ENCODE data around the gene BEX5.
"Not testable (repeated sequence)": the region's sequence is repeated elsewhere in the genome, so short reads cannot be mapped to it uniquely, and the experiment has no call there.

The BEX5 gene

GRCh38 chrX:102155806-102156179 lies at the start of gene BEX5:
BEX5 (minus strand) TSS chrX:102155977; CDS start chrX:102154265, 1,712 bp downstream.
- no peaks in the 10 kb centered on the region for H3K4me1 ChIP-seq (ENCODE audit: control insufficient read depth, insufficient read depth, low read length)
- peak within 1 kb of the TSS; percentile 75 for H3K4me3 ChIP-seq (ENCODE audit: low read depth, low read length)
- H3K36me3 ChIP-seq (ENCODE audit: control insufficient read depth, insufficient read depth, low read length) = no peaks in the 10 kb centered on the region
- peaks cover 12% of the 10 kb centered on the region for H3K27me3 ChIP-seq (ENCODE audit: control insufficient read depth, insufficient read depth, low read length)
- H3K9me3 ChIP-seq (ENCODE audit: control insufficient read depth, insufficient read depth, low read length) = peaks cover 25% of the 10 kb centered on the region
- H3K9ac ChIP-seq (ENCODE audit: low read depth, low read length) = no peak within 1 kb of the TSS
- no peak within 1 kb of the TSS for H3K27ac ChIP-seq (ENCODE audit: low read depth, low read length)

- H3K4me1 ChIP-seq (ENCODE audit: control insufficient read depth, insufficient read depth, low read length) = no peaks in the 10 kb centered on the region
- H3K9ac ChIP-seq (ENCODE audit: low read depth, low read length) = no peak overlapping the region
- H3K9me3 ChIP-seq (ENCODE audit: control insufficient read depth, insufficient read depth, low read length) = peaks cover 50% of the 10 kb centered on the region
- no peak overlapping the region for H3K27ac ChIP-seq (ENCODE audit: low read depth, low read length)
- no peak overlapping the region for H3K4me3 ChIP-seq (ENCODE audit: low read depth, low read length)
- no peaks in the 10 kb centered on the region for H3K27me3 ChIP-seq (ENCODE audit: control insufficient read depth, insufficient read depth, low read length)
- no peaks in the 10 kb centered on the region for H3K36me3 ChIP-seq (ENCODE audit: control insufficient read depth, insufficient read depth, low read length)
Observed at GRCh38 chrX:102185967-102186720, 30.4 kb upstream of the BEX5 start.

- Histone ChIP-seq H3K4me1 (ENCODE audit: control insufficient read depth, insufficient read depth, low read length) (no peaks in the 10 kb centered on the region), H3K9ac (ENCODE audit: low read depth, low read length) (no peak overlapping the region), H3K4me3 (ENCODE audit: low read depth, low read length) (peak overlapping the region; percentile 75), H3K27me3 (ENCODE audit: control insufficient read depth, insufficient read depth, low read length) (peaks cover 12% of the 10 kb centered on the region), H3K9me3 (ENCODE audit: control insufficient read depth, insufficient read depth, low read length) (peaks cover 24% of the 10 kb centered on the region), H3K36me3 (ENCODE audit: control insufficient read depth, insufficient read depth, low read length) (no peaks in the 10 kb centered on the region), H3K27ac (ENCODE audit: low read depth, low read length) (no peak overlapping the region)
Observed at GRCh38 chrX:102154900-102155805, 624 bp downstream of the BEX5 start.

- Histone ChIP-seq H3K9ac (ENCODE audit: low read depth, low read length) (no peak overlapping the region), H3K9me3 (ENCODE audit: control insufficient read depth, insufficient read depth, low read length) (peaks cover 19% of the 10 kb centered on the region), H3K4me1 (ENCODE audit: control insufficient read depth, insufficient read depth, low read length) (no peaks in the 10 kb centered on the region), H3K36me3 (ENCODE audit: control insufficient read depth, insufficient read depth, low read length) (no peaks in the 10 kb centered on the region), H3K27ac (ENCODE audit: low read depth, low read length) (no peak overlapping the region), H3K27me3 (ENCODE audit: control insufficient read depth, insufficient read depth, low read length) (peaks cover 12% of the 10 kb centered on the region), H3K4me3 (ENCODE audit: low read depth, low read length) (peak overlapping the region; percentile 75)
Observed at GRCh38 chrX:102154218-102154860, 1.4 kb downstream of the BEX5 start.

- not testable (repeated sequence) for H3K4me3 ChIP-seq (ENCODE audit: low read depth, low read length); H3K27ac ChIP-seq (ENCODE audit: low read depth, low read length); H3K4me1 ChIP-seq (ENCODE audit: control insufficient read depth, insufficient read depth, low read length); H3K9ac ChIP-seq (ENCODE audit: low read depth, low read length); H3K36me3 ChIP-seq (ENCODE audit: control insufficient read depth, insufficient read depth, low read length)
- H3K9me3 ChIP-seq (ENCODE audit: control insufficient read depth, insufficient read depth, low read length) = peaks cover 17% of the 10 kb centered on the region
- peaks cover 14% of the 10 kb centered on the region for H3K27me3 ChIP-seq (ENCODE audit: control insufficient read depth, insufficient read depth, low read length)
Observed at GRCh38 chrX:102142274-102142673, 13.5 kb downstream of the BEX5 start, which contains the start of gene TCEAL6. TCEAL6 (minus strand) TSS chrX:102142481.

GRCh38 chrX:102141631-102142030 lies 14.1 kb downstream of the BEX5 start:
- not testable (repeated sequence) for H3K9ac ChIP-seq (ENCODE audit: low read depth, low read length); H3K4me1 ChIP-seq (ENCODE audit: control insufficient read depth, insufficient read depth, low read length); H3K27ac ChIP-seq (ENCODE audit: low read depth, low read length); H3K4me3 ChIP-seq (ENCODE audit: low read depth, low read length); H3K36me3 ChIP-seq (ENCODE audit: control insufficient read depth, insufficient read depth, low read length)
- peaks cover 14% of the 10 kb centered on the region for H3K27me3 ChIP-seq (ENCODE audit: control insufficient read depth, insufficient read depth, low read length)
- peaks cover 13% of the 10 kb centered on the region for H3K9me3 ChIP-seq (ENCODE audit: control insufficient read depth, insufficient read depth, low read length)

GRCh38 chrX:102140876-102141275 lies 14.9 kb downstream of the BEX5 start:
- H3K9ac ChIP-seq (ENCODE audit: low read depth, low read length); H3K4me1 ChIP-seq (ENCODE audit: control insufficient read depth, insufficient read depth, low read length); H3K27ac ChIP-seq (ENCODE audit: low read depth, low read length); H3K4me3 ChIP-seq (ENCODE audit: low read depth, low read length); H3K36me3 ChIP-seq (ENCODE audit: control insufficient read depth, insufficient read depth, low read length): not testable (repeated sequence)
- Histone ChIP-seq H3K9me3 (ENCODE audit: control insufficient read depth, insufficient read depth, low read length) (peaks cover 20% of the 10 kb centered on the region), H3K27me3 (ENCODE audit: control insufficient read depth, insufficient read depth, low read length) (peaks cover 14% of the 10 kb centered on the region)

- Histone ChIP-seq H3K9ac (ENCODE audit: low read depth, low read length) (no peak overlapping the region), H3K27me3 (ENCODE audit: control insufficient read depth, insufficient read depth, low read length) (peaks cover 8% of the 10 kb centered on the region), H3K36me3 (ENCODE audit: control insufficient read depth, insufficient read depth, low read length) (no peaks in the 10 kb centered on the region), H3K4me3 (ENCODE audit: low read depth, low read length) (no peak overlapping the region), H3K9me3 (ENCODE audit: control insufficient read depth, insufficient read depth, low read length) (peaks cover 19% of the 10 kb centered on the region), H3K4me1 (ENCODE audit: control insufficient read depth, insufficient read depth, low read length) (no peaks in the 10 kb centered on the region), H3K27ac (ENCODE audit: low read depth, low read length) (no peak overlapping the region)
Observed at GRCh38 chrX:102138064-102138463, 17.7 kb downstream of the BEX5 start.

GRCh38 chrX:102129473-102129872 lies 26.3 kb downstream of the BEX5 start:
- Histone ChIP-seq H3K27me3 (ENCODE audit: control insufficient read depth, insufficient read depth, low read length) (peaks cover 18% of the 10 kb centered on the region), H3K9me3 (ENCODE audit: control insufficient read depth, insufficient read depth, low read length) (peaks cover 16% of the 10 kb centered on the region), H3K27ac (ENCODE audit: low read depth, low read length) (no peak overlapping the region), H3K4me3 (ENCODE audit: low read depth, low read length) (no peak overlapping the region), H3K36me3 (ENCODE audit: control insufficient read depth, insufficient read depth, low read length) (no peaks in the 10 kb centered on the region), H3K4me1 (ENCODE audit: control insufficient read depth, insufficient read depth, low read length) (0 out of 2 replicates have a peak, but pooled peaks cover 3% of the 10 kb centered on the region), H3K9ac (ENCODE audit: low read depth, low read length) (no peak overlapping the region)

- Histone ChIP-seq H3K9ac (ENCODE audit: low read depth, low read length) (no peak overlapping the region), H3K9me3 (ENCODE audit: control insufficient read depth, insufficient read depth, low read length) (peaks cover 28% of the 10 kb centered on the region), H3K27ac (ENCODE audit: low read depth, low read length) (no peak overlapping the region), H3K4me1 (ENCODE audit: control insufficient read depth, insufficient read depth, low read length) (0 out of 2 replicates have a peak, but pooled peaks cover 3% of the 10 kb centered on the region), H3K27me3 (ENCODE audit: control insufficient read depth, insufficient read depth, low read length) (peaks cover 31% of the 10 kb centered on the region), H3K4me3 (ENCODE audit: low read depth, low read length) (no peak overlapping the region), H3K36me3 (ENCODE audit: control insufficient read depth, insufficient read depth, low read length) (no peaks in the 10 kb centered on the region)
Observed at GRCh38 chrX:102126863-102127262, 28.9 kb downstream of the BEX5 start.

Data from HUES48 (cell line).